ENCODE results near the gene CUBN. TPM values are rescaled to one million over a fixed set of nuclear protein-coding genes. Genes with fewer than 3 reads are reported as not detected.

CUBN gene
- total RNA-seq, 1 experiment from 2014 or later, result 0.34 TPM

- Histone ChIP-seq H3K4me1 (peaks cover 22% of the 10 kb centered on the region), H3K4me3 (no peak overlapping the region), H3K27ac (no peak overlapping the region), H3K9me3 (replicated peaks) (peaks cover 6% of the 10 kb centered on the region), H3K36me3 (no peaks in the 10 kb centered on the region), H3K27me3 (no peaks in the 10 kb centered on the region)
- DNase-seq, result no peak
These were observed 221.9 kb downstream of the CUBN start for GRCh38 chr10:16907687-16908086.

DNA sequence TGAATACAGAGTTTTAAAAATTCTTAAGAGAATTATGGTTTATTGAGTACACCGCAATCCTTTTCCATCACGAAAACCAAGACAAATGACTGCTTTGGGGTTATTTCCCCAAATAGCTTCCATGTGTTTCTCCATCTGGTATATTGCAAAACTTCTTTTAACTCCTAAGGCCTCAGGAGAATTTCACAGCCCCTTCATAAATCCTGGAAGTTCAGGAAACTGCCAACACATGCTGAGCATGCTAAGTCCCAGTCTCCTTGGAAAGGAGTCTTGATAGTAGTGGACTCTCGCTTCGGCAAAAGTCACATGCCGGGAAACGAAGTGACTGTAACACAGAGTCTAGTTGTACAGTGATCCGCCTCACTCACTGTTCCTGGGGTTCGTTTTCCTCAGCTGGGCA lies 224.3 kb downstream of the CUBN start:
- H3K27ac ChIP-seq, result no peak overlapping the region
- H3K4me3 ChIP-seq, result no peak overlapping the region
- no peak for DNase-seq
- peaks cover 14% of the 10 kb centered on the region for H3K4me1 ChIP-seq
- no peaks in the 10 kb centered on the region for H3K36me3 ChIP-seq
- no peaks in the 10 kb centered on the region for H3K27me3 ChIP-seq
- peaks cover 6% of the 10 kb centered on the region for H3K9me3 ChIP-seq (replicated peaks)

DNA sequence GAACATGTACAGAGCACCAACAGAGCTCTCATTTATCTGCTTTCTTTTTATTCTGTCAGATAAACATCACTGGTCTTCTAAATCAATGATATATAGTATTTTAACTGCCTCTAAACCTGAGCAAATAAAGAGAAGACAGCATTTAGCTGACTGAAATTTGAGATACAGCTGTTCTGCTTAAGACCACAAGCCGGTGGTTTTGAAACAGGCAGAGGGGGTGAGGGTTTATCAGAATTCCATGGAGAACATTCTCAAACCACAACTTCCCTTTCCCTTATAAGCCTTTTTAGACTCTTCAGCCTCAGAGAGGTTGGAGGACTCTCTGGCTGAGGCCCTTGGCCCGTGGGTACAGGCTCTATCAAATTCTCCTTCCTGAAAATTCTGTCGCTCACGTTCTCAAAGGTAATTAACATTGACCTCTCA lies 225.0 kb downstream of the CUBN start:
- peaks cover 14% of the 10 kb centered on the region for H3K4me1 ChIP-seq
- DNase-seq, result peak; percentile 76 to 90
- H3K9me3 ChIP-seq (replicated peaks), result peaks cover 6% of the 10 kb centered on the region
- H3K27me3 ChIP-seq, result no peaks in the 10 kb centered on the region
- peak overlapping the region; percentile 55 for H3K27ac ChIP-seq
- H3K36me3 ChIP-seq, result no peaks in the 10 kb centered on the region
- no peak overlapping the region for H3K4me3 ChIP-seq

DNA sequence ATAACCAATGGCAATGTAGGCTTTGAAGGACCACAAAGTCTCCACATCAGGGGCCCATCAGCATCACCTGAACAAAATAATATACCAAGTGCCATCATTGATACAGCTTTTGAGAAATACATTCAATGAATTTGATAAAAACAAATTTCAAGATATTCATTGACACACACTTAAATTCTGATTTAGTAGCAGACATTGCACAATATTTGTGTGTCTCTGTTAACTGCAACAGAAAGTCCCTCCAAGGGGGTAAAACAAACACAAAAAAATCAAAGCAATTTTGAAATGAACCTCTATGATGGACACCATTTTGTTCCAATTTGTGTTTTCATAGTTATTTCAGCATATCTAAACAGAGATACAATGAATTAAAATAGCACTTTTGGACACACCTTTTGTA lies 225.6 kb downstream of the CUBN start:
- Histone ChIP-seq H3K36me3 (no peaks in the 10 kb centered on the region), H3K9me3 (replicated peaks) (peaks cover 6% of the 10 kb centered on the region), H3K4me3 (no peak overlapping the region), H3K27ac (peak overlapping the region; percentile 55), H3K4me1 (peaks cover 14% of the 10 kb centered on the region), H3K27me3 (no peaks in the 10 kb centered on the region)
- DNase-seq, result no peak

DNA sequence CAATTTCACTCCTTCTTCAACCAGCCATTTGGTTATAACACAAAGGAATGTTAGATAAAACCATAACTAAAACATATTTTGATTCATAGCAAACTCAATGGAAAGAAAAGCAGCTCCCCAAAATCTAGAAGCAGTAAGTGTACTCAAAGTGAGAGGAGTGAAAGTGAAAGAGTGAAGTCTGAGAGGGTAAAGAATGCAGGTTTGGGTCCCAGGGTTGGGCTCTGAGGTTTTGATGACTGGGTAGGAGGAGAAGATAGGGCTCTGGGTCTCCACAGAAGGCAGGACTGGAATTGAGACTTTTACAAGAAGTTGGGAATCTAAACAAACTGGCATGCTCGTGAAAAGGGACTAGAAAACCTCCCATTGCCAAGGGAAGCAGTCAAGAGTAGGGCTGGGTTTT lies 227.0 kb downstream of the CUBN start:
- Histone ChIP-seq H3K36me3 (no peaks in the 10 kb centered on the region), H3K9me3 (replicated peaks) (peaks cover 6% of the 10 kb centered on the region), H3K4me1 (peaks cover 14% of the 10 kb centered on the region), H3K27ac (no peak overlapping the region), H3K27me3 (no peaks in the 10 kb centered on the region), H3K4me3 (no peak overlapping the region)
- no peak for DNase-seq

DNA sequence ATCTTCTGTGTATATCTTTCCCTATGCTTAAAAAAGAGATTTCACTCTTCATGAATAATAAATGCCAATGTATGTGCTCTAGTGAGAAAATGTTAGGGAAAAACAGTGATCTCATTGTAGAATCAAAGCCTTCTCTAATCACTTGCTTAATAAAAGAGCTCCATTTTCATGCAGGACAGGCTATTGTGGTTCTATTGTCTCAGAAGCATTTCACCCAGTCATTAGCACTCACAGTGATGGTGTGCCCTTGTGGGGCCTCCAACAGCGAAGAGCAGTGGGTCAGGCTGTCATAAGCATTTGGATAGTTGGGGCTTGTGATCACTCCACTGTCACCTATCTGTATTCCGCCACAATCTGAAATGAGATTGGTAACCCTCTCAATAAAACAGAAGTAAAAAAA lies 228.5 kb downstream of the CUBN start:
- Histone ChIP-seq H3K4me1 (peaks cover 14% of the 10 kb centered on the region), H3K36me3 (no peaks in the 10 kb centered on the region), H3K4me3 (no peak overlapping the region), H3K9me3 (replicated peaks) (peaks cover 6% of the 10 kb centered on the region), H3K27ac (no peak overlapping the region), H3K27me3 (no peaks in the 10 kb centered on the region)
- DNase-seq, result no peak

DNA sequence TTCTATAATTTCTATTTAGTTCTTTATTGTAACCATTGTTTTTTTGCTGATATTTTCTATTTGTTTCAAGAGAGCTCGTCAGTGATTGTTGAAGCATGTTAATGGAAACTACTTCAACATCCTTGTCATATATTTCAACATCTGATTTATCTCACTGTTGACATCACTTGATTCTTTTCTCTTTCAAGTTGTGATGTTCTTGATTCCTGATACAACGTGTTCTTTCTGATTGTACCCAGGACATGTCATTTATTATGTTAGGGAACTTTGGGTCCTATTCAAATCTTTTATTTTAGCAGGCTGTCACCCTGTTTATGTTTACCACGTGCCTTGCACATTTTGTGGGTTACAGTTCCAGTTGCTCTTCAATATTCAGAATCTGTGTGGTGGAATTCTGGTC lies 232.6 kb downstream of the CUBN start:
- no peak for DNase-seq
- no peak overlapping the region for H3K4me3 ChIP-seq
- H3K36me3 ChIP-seq, result no peaks in the 10 kb centered on the region

DNA sequence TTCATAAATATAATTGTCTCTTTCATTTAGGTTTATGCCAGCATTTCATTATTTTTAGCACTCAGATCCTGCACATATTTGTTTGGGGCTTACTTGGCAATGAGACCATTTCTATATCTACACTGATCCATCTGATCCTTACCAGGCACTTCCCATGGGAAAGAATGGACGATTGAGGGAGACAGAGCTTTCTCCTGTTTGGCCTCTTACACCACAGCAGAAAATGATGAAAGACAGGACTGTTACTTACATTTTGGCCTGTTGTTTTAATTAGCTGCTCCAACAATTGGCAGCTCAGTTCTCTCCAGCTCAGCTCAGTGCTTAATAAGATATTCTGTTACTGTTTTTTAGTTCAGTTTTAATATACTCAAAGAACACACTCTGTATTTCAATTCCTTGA lies 234.8 kb downstream of the CUBN start:
- Histone ChIP-seq H3K9me3 (replicated peaks) (no peaks in the 10 kb centered on the region), H3K27ac (no peak overlapping the region), H3K4me3 (no peak overlapping the region), H3K4me1 (peaks cover 5% of the 10 kb centered on the region; the same call in 1 of the 2 replicates), H3K36me3 (no peaks in the 10 kb centered on the region), H3K27me3 (no peaks in the 10 kb centered on the region)
- no peak for DNase-seq

More for the DNA sequence above, 232.6 kb downstream of the CUBN start:
- Histone ChIP-seq H3K4me1 (no peaks in the 10 kb centered on the region), H3K27me3 (no peaks in the 10 kb centered on the region), H3K27ac (no peak overlapping the region), H3K9me3 (replicated peaks) (no peaks in the 10 kb centered on the region)

GRCh38 chr10:16893664-16894063 lies 235.9 kb downstream of the CUBN start:
- DNase-seq, result no peak
- Histone ChIP-seq H3K36me3 (no peaks in the 10 kb centered on the region), H3K27me3 (no peaks in the 10 kb centered on the region), H3K4me3 (no peak overlapping the region), H3K4me1 (peaks cover 5% of the 10 kb centered on the region; the same call in 1 of the 2 replicates), H3K9me3 (replicated peaks) (no peaks in the 10 kb centered on the region), H3K27ac (no peak overlapping the region)

DNA sequence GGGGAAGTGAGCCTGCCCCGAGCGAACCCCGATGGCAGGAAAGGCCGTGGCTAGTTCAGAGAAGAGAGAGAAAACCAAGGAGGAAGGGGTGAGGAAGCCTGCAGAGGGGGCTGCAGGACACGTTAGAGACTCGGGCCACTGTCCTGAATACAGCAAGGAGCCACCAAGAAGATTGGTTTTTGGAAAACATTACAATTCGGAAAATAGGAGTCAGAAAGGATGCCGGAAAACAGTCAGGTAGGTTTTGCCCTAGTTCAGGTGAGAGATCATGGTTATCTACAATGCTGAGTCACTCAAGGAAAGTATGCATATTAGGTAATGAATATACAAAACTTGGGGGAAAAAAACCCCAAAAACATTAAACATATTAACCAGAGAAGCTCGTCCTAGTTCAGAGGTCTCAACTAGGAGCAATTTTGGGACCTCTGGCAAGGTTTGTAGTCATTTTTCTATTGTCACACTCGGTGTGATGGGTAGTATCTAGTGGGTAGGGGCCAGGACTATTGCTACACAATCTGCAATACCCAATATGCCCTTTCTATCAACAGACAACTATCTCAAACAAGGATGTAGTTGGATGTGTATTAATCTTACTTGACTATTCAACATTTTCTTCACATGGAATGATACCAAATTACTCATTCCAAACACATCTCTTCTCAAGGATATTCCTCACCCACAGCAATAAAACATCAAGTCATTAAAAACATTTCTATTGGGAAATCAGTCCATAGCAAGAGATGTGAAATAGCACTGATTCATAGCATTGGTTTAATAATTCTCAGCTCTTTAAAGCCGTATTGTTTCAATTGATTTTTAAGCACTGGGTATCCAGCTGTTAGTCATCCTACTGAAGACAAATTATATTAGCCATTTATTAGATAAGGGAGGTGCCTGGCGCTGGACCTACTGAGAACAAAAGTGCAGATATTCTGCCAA lies 238.0 kb downstream of the CUBN start:
- peaks cover 2% of the 10 kb centered on the region; the same call in 1 of the 2 replicates for H3K9me3 ChIP-seq (replicated peaks)
- no peaks in the 10 kb centered on the region for H3K36me3 ChIP-seq
- H3K4me3 ChIP-seq, result no peak overlapping the region
- H3K27me3 ChIP-seq, result no peaks in the 10 kb centered on the region
- DNase-seq, result peak; percentile 60 to 70
- peak overlapping the region; percentile 56 for H3K27ac ChIP-seq
- H3K4me1 ChIP-seq, result peaks cover 19% of the 10 kb centered on the region

DNA sequence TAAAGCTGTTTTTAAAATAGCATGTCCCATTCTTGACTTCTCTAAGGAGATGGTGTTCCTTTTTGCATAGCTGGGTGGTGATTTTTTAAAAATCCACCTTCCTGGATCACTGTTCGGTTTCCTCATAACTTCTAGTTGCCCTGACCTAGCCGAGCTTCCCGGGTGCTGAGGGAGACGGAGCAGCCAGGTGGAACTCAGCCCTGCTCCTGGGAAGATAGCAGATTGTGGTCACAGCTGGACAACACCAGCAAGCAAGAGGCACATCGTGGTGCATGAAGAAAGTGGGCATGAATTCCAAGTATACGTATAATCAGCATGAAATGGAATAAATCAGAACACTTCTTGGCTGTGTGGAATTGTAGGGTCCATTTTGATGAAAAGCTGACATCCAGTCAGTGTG lies 238.9 kb downstream of the CUBN start:
- Histone ChIP-seq H3K4me3 (no peak overlapping the region), H3K9me3 (replicated peaks) (peaks cover 2% of the 10 kb centered on the region; the same call in 1 of the 2 replicates)

GRCh38 chr10:16887565-16887964 lies 242.0 kb downstream of the CUBN start:
- H3K4me1 ChIP-seq, result peaks cover 37% of the 10 kb centered on the region
- H3K9me3 ChIP-seq (replicated peaks), result peaks cover 2% of the 10 kb centered on the region; the same call in 1 of the 2 replicates
- no peaks in the 10 kb centered on the region for H3K27me3 ChIP-seq
- H3K27ac ChIP-seq, result peak overlapping the region; percentile 78
- no peak overlapping the region for H3K4me3 ChIP-seq
- no peaks in the 10 kb centered on the region for H3K36me3 ChIP-seq
- DNase-seq, result peak; percentile 64 to 92

More for the DNA sequence above, 238.9 kb downstream of the CUBN start:
- H3K4me1 ChIP-seq, result peaks cover 28% of the 10 kb centered on the region
- no peaks in the 10 kb centered on the region for H3K36me3 ChIP-seq
- DNase-seq, result no peak
- H3K27ac ChIP-seq, result no peak overlapping the region
- no peaks in the 10 kb centered on the region for H3K27me3 ChIP-seq

DNA sequence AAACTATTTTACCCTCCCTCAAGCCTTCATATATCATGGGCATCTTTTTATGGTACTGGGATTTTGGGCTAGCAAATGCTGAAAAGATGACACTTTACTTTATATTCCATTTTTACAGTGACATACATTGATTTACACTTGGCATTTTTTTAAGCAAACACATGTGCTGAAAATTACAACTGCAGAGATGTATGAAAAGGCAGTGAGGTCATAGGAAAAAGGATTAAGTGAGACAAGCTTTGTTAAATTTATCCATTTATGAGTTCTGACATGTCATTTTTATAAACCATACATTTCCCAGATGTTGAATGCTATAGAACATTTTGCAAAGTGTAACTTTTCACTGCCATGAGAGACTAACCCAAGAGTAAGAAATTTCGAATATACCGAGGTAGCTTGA lies 243.6 kb downstream of the CUBN start:
- H3K9me3 ChIP-seq (replicated peaks), result peaks cover 2% of the 10 kb centered on the region; the same call in 1 of the 2 replicates
- H3K36me3 ChIP-seq, result no peaks in the 10 kb centered on the region
- H3K4me3 ChIP-seq, result no peak overlapping the region
- H3K4me1 ChIP-seq, result peaks cover 32% of the 10 kb centered on the region
- peak in 1 of 2 experiments; percentile 44 for DNase-seq
- no peaks in the 10 kb centered on the region for H3K27me3 ChIP-seq
- H3K27ac ChIP-seq, result peak overlapping the region; percentile 78

DNA sequence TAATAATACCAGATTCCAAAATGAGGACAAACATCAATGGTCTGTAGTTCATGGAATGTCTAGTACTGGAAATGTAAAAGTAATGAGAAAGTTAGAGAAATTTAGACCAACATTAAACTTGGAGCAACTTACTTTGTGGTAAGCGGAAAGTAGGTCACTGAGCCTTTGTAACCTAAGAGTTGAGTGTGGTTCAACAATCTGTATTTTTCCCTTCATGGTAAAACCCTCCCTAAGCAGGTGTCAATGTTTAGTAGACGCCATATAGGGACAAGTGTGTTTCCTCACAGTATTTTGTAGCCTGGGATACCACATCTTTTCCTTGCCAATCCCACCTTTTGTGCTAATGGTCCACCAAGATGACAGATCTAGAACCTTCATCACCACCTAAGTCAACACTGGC lies 245.1 kb downstream of the CUBN start:
- no peaks in the 10 kb centered on the region for H3K27me3 ChIP-seq
- no peak overlapping the region for H3K4me3 ChIP-seq
- no peak for DNase-seq

GRCh38 chr10:16883084-16883483 lies 246.5 kb downstream of the CUBN start:
- Histone ChIP-seq H3K9me3 (replicated peaks) (peaks cover 2% of the 10 kb centered on the region; the same call in 1 of the 2 replicates), H3K36me3 (no peaks in the 10 kb centered on the region), H3K4me1 (peaks cover 31% of the 10 kb centered on the region), H3K27ac (no peak overlapping the region), H3K27me3 (no peaks in the 10 kb centered on the region), H3K4me3 (no peak overlapping the region)
- DNase-seq, result no peak

More for the DNA sequence above, 245.1 kb downstream of the CUBN start:
- Histone ChIP-seq H3K36me3 (no peaks in the 10 kb centered on the region), H3K9me3 (replicated peaks) (peaks cover 2% of the 10 kb centered on the region; the same call in 1 of the 2 replicates), H3K27ac (no peak overlapping the region), H3K4me1 (peaks cover 32% of the 10 kb centered on the region)
